K562 (cell line): ENCODE results near the gene CUX1. TPM values are rescaled to one million over a fixed set of nuclear protein-coding genes. Genes with fewer than 3 reads are reported as not detected.
A peak's percentile ranks its signal among the peaks of the same experiment; 100 is the strongest.
"Not testable (repeated sequence)": the region's sequence is repeated elsewhere in the genome, so short reads cannot be mapped to it uniquely, and the experiment has no call there.

Source experiments
- ATAC-seq: fragments of 200-7000 bp; cut with Tn5 transposase; 3 replicates; pipeline ENCODE4 v1.9.1; 2020; ENCODE audit warnings: moderate library complexity
- BruUV-seq: library from RNA; stranded (reverse); fragments of 400-500 nt; replicated peaks from 2 replicates; lab custom pipeline; 2021; lab: Mats Ljungman, UMichigan
- CTCF ChIA-PET: fragments of 300-600 bp; formaldehyde crosslinking; extraction: SDS; loops from one replicate; lab custom pipeline; 2021; ENCODE audit warnings: low intra/inter-chr PET ratio; lab: Yijun Ruan, JAX
- POLR2A ChIA-PET: fragments of 300-600, 350-650 bp; sonication (Branson Sonifier 250); formaldehyde crosslinking; extraction: SDS; loops from one replicate; lab custom pipeline; 2021; ENCODE audit warnings: antibody characterized with exemption, inconsistent platforms; lab: Yijun Ruan, JAX
- DNase-seq, 4 experiments: peaks; one replicate each; pipeline versions ENCODE4 v3.0.0 to v3.0.0-alpha.2; 2011 to 2018; ENCODE audit warnings: low spot score in 3 of 4, mixed read lengths in 3 of 4; ENCODE audit errors: extremely low read depth in 1 of 4
- FAIRE-seq: peaks from 2 replicates; lab custom pipeline; 2011; peaks lifted over from hg19 to GRCh38; lab: Jason Lieb, UNC
- H2AFZ ChIP-seq: 2 replicates; pipeline ENCODE4 v1.6.0; 2011; ENCODE audit warnings: low read depth, low read length, control low read depth, inconsistent platforms
- H3K27ac ChIP-seq: fragments of 200-600 bp; 3 replicates; pipeline ENCODE4 v1.8.0; 2011; ENCODE audit warnings: low read depth, mild to moderate bottlenecking, control low read depth, inconsistent platforms, low read length, moderate library complexity, mixed read lengths; ENCODE audit errors: extremely low read depth
- H3K27me3 ChIP-seq, 2 experiments: fragments of 300-600 bp in 1 of 2; 2 replicates in 1 of 2; 3 replicates in 1 of 2; pipeline versions ENCODE4 v1.6.0 to v1.8.0; 2011; ENCODE audit warnings: inconsistent platforms in 2 of 2, low read length in 2 of 2, mild to moderate bottlenecking in 1 of 2, mixed read lengths in 1 of 2, moderate library complexity in 1 of 2; ENCODE audit not compliant: control insufficient read depth in 2 of 2, insufficient read depth in 2 of 2
- H3K36me3 ChIP-seq: fragments of 300-600 bp; 3 replicates; pipeline ENCODE4 v1.8.0; 2011; ENCODE audit warnings: mild to moderate bottlenecking, low read length, inconsistent platforms; ENCODE audit not compliant: control insufficient read depth, insufficient read depth
- H3K4me1 ChIP-seq, 2 experiments: fragments of 200-600 bp in 1 of 2; replicated peaks in 1 of 2; 2 replicates in 1 of 2; 3 replicates in 1 of 2; pipeline versions ENCODE4 v1.5.1 to v1.8.0; 2011; ENCODE audit warnings: inconsistent platforms in 2 of 2, low read length in 2 of 2, mild to moderate bottlenecking in 1 of 2, mixed read lengths in 1 of 2, moderate library complexity in 1 of 2; ENCODE audit not compliant: control insufficient read depth in 2 of 2, insufficient read depth in 2 of 2
- H3K4me2 ChIP-seq: 2 replicates; pipeline ENCODE4 v1.6.1; 2011; ENCODE audit warnings: low read length, control low read depth, inconsistent platforms, mixed read lengths; ENCODE audit not compliant: insufficient read depth
- H3K4me3 ChIP-seq: fragments of 200-600 bp; sonication (generic), shearing (Covaris generic); 2 replicates; pipeline ENCODE4 v1.5.1; 2016; ENCODE audit warnings: control low read depth, inconsistent platforms
- H3K79me2 ChIP-seq: fragments of 200-600 bp; 3 replicates; pipeline ENCODE4 v1.8.0; 2011; ENCODE audit warnings: low read length, inconsistent platforms; ENCODE audit not compliant: control insufficient read depth, insufficient read depth
- H3K9ac ChIP-seq, 2 experiments: 2 replicates each; pipeline versions ENCODE4 v1.6.0 to v1.6.1; 2011; ENCODE audit warnings: low read depth in 2 of 2, low read length in 2 of 2, control low read depth in 1 of 2, inconsistent platforms in 1 of 2, mild to moderate bottlenecking in 1 of 2, mixed read lengths in 1 of 2; ENCODE audit not compliant: insufficient read depth in 1 of 2
- H3K9me1 ChIP-seq: one replicate; pipeline ENCODE4 v1.6.0; 2011; ENCODE audit warnings: inconsistent platforms, mild to moderate bottlenecking, low read length, moderate library complexity; ENCODE audit not compliant: control insufficient read depth, insufficient read depth
- H3K9me3 ChIP-seq: replicated peaks from 2 replicates; pipeline ENCODE4 v1.5.1; 2011; ENCODE audit warnings: low read depth, low read length, inconsistent platforms; ENCODE audit not compliant: control insufficient read depth, insufficient read depth
- H4K20me1 ChIP-seq: replicated peaks from 2 replicates; pipeline ENCODE4 v1.6.1; 2011; ENCODE audit warnings: low read length, inconsistent platforms, mixed read lengths; ENCODE audit not compliant: control insufficient read depth, insufficient read depth
- ETS1 ChIP-seq: conservative IDR thresholded peaks from 2 replicates; pipeline ENCODE4 v1.6.1; 2011; ENCODE audit warnings: low read depth, mild to moderate bottlenecking, low read length; ENCODE audit not compliant: control insufficient read depth
- ZNF311 ChIP-seq: fragments of 250-450 bp; sonication (Bioruptor Pico); IDR thresholded peaks from 2 replicates; pipeline ENCODE4 v1.4.0; 2020; ENCODE audit warnings: mild to moderate bottlenecking, moderate library complexity
- WGBS: fragments of 100-300 bp; shearing (Covaris generic); methylation state at CpG from one replicate; pipeline ENCODE4 v1.1.6; 2016; ENCODE audit warnings: low coverage, mixed read lengths; ENCODE audit not compliant: insufficient coverage; ENCODE audit errors: missing lambda C conversion rate; 5-methylcytosine and 5-hydroxymethylcytosine counted together
- in situ Hi-C: fragments of 300-500 bp; cut with MboI; formaldehyde crosslinking; loops from 4 replicates; pipeline ENCODE4 v1.15.0; 2018; ENCODE audit warnings: inconsistent platforms, mixed read lengths
- intact Hi-C: fragments of 100-400 bp; cut with micrococcal nuclease; formaldehyde crosslinking; loops from 2 replicates; pipeline ENCODE4 v1.14.2; 2022
- polyA plus RNA-seq, 8 experiments: library from polyadenylated mRNA; depleted of rRNA in 4 of 8; stranded (reverse) in 5 of 8; unstranded in 3 of 8; fragments of >200 nt; fragmentation: Nextera tagmentation in 2 of 8; fragmentation: Illumina TruSeq in 1 of 8; extraction: Ambion mirVana in 2 of 8; extraction: Trizol in 1 of 8; gene quantifications; 2 replicates each; pipeline versions ENCODE4 v1.2.1 to v1.2.3, GENCODE V29; 2011 to 2014; ENCODE audit warnings: inconsistent platforms in 1 of 8, missing spikeins in 1 of 8
- total RNA-seq, 7 experiments: library from RNA; depleted of rRNA in 6 of 7; stranded (reverse); fragments of >200 nt in 6 of 7; fragmentation: Illumina TruSeq in 2 of 7; extraction: Trizol in 2 of 7; gene quantifications; 2 replicates each; pipeline versions ENCODE4 v1.2.1 to v1.2.3, GENCODE V29; 2011 to 2021; ENCODE audit warnings: low replicate concordance in 1 of 7
- TF ChIP-seq, protein P1 (sequence below), 2 experiments: IDR thresholded peaks; 2 replicates each; pipeline ENCODE4 v1.6.1; 2011; ENCODE audit warnings: borderline replicate concordance in 1 of 2, control low read depth in 1 of 2, low read depth in 1 of 2, low read length in 1 of 2, mild to moderate bottlenecking in 1 of 2, mixed read lengths in 1 of 2, moderate library complexity in 1 of 2; ENCODE audit not compliant: insufficient read depth in 1 of 2, insufficient read length in 1 of 2, poor library complexity in 1 of 2, severe bottlenecking in 1 of 2; ENCODE audit errors: extremely low read depth in 1 of 2
- TF ChIP-seq, protein P2 (sequence below), 2 experiments: fragments of 450-650 bp; conservative IDR thresholded peaks; 2 replicates each; pipeline ENCODE4 v1.6.1; 2017; ENCODE audit warnings: mild to moderate bottlenecking in 2 of 2, moderate library complexity in 2 of 2
- TF ChIP-seq, protein P3 (sequence below): sonication (generic); formaldehyde crosslinking; IDR thresholded peaks from 2 replicates; pipeline ENCODE4 v1.8.1; 2023; ENCODE audit warnings: mild to moderate bottlenecking, missing genetic modification reagents

Gene CUX1
- total and polyA plus RNA-seq, 9 of the 15 experiments (the other 6 are each of a cell fraction or from before 2014, with no cell fraction given) = 3.6 to 55.3 (median 25.2) TPM

DNA sequence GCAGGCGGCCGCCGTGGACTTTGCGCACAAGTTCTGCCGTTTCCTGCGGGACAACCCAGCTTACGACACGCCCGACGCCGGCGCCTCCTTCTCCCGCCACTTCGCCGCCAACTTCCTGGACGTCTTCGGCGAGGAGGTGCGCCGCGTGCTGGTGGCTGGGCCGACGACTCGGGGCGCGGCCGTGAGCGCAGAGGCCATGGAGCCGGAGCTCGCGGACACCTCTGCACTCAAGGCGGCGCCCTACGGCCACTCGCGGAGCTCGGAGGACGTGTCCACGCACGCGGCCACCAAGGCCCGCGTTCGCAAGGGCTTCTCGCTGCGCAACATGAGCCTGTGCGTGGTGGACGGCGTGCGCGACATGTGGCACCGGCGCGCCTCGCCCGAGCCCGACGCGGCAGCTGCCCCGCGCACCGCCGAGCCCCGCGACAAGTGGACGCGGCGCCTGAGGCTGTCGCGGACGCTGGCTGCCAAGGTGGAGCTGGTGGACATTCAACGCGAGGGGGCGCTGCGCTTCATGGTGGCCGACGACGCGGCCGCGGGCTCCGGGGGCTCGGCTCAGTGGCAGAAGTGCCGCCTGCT is 483.3 kb downstream of the CUX1 start:
- no peaks in the 10 kb centered on the region for H3K79me2 ChIP-seq
- ChIA-PET POLR2A (no interaction called here), CTCF (no interaction called here)
- no peaks in the 10 kb centered on the region for H3K9me1 ChIP-seq
- in situ Hi-C loops (loop anchor here (25.0 kb wide), 1 partner anchor 362 kb away; the partner anchor contains the start of genes POLR2J2 and SPDYE2B), intact Hi-C loops (no loop called here)
- peaks cover 46 to 89% of the 10 kb centered on the region in 2 experiments; a peak in 4 of 5 replicates for H3K27me3 ChIP-seq
- no TSS peak for BruUV-seq
- H2AFZ ChIP-seq = no peak overlapping the region
- no peak overlapping the region for H3K4me3 ChIP-seq
- WGBS = 76% methylated on average over 46 of the region's 84 CpGs
- no peaks in the 10 kb centered on the region for H3K36me3 ChIP-seq
- TF ChIP-seq ZNF311 (no peak), ETS1 (no peak)
- TF ChIP-seq, protein P1, sequence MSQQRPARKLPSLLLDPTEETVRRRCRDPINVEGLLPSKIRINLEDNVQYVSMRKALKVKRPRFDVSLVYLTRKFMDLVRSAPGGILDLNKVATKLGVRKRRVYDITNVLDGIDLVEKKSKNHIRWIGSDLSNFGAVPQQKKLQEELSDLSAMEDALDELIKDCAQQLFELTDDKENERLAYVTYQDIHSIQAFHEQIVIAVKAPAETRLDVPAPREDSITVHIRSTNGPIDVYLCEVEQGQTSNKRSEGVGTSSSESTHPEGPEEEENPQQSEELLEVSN (IDR thresholded peaks at IDR 0.05; ENCODE audit: borderline replicate concordance in 1 of 2, extremely low read depth in 1 of 2, insufficient read depth in 1 of 2, insufficient read length in 1 of 2, low read depth in 1 of 2, low read length in 1 of 2, poor library complexity in 1 of 2, severe bottlenecking in 1 of 2) = peak in 1 of 2 experiments; percentile 50
- TF ChIP-seq, protein P2, sequence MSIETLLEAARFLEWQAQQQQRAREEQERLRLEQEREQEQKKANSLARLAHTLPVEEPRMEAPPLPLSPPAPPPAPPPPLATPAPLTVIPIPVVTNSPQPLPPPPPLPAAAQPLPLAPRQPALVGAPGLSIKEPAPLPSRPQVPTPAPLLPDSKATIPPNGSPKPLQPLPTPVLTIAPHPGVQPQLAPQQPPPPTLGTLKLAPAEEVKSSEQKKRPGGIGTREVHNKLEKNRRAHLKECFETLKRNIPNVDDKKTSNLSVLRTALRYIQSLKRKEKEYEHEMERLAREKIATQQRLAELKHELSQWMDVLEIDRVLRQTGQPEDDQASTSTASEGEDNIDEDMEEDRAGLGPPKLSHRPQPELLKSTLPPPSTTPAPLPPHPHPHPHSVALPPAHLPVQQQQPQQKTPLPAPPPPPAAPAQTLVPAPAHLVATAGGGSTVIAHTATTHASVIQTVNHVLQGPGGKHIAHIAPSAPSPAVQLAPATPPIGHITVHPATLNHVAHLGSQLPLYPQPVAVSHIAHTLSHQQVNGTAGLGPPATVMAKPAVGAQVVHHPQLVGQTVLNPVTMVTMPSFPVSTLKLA (conservative IDR thresholded peaks at IDR 0.05) = no peak
- TF ChIP-seq, protein P3, sequence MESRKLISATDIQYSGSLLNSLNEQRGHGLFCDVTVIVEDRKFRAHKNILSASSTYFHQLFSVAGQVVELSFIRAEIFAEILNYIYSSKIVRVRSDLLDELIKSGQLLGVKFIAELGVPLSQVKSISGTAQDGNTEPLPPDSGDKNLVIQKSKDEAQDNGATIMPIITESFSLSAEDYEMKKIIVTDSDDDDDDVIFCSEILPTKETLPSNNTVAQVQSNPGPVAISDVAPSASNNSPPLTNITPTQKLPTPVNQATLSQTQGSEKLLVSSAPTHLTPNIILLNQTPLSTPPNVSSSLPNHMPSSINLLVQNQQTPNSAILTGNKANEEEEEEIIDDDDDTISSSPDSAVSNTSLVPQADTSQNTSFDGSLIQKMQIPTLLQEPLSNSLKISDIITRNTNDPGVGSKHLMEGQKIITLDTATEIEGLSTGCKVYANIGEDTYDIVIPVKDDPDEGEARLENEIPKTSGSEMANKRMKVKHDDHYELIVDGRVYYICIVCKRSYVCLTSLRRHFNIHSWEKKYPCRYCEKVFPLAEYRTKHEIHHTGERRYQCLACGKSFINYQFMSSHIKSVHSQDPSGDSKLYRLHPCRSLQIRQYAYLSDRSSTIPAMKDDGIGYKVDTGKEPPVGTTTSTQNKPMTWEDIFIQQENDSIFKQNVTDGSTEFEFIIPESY (CRISPR knock-in tag) = peak; percentile 79; the same call in 1 of the 2 replicates
- FAIRE-seq = no peak
- no peaks in the 10 kb centered on the region for H3K9me3 ChIP-seq
- no peak for ATAC-seq
- H3K27ac ChIP-seq = no peak overlapping the region
- DNase-seq = no peak
- H3K4me2 ChIP-seq = no peak overlapping the region
- H3K9ac ChIP-seq = no peak overlapping the region
- H3K4me1 ChIP-seq = peaks cover 0 to 20% of the 10 kb centered on the region in 2 experiments; a peak in 2 of 5 replicates
- peaks cover 4% of the 10 kb centered on the region; the same call in 1 of the 2 replicates for H4K20me1 ChIP-seq

GRCh38 chr7:102301367-102301766 is 483.9 kb downstream of the CUX1 start:
- H3K9me3 ChIP-seq, H3K79me2 ChIP-seq, intact Hi-C loops, BruUV-seq, H3K36me3 ChIP-seq, H3K9me1 ChIP-seq, DNase-seq, FAIRE-seq, H4K20me1 ChIP-seq, H3K9ac ChIP-seq, ATAC-seq, H3K4me2 ChIP-seq, H3K27ac ChIP-seq, H3K4me3 ChIP-seq, H2AFZ ChIP-seq, POLR2A ChIA-PET, CTCF ChIA-PET: not testable (repeated sequence)
- Histone ChIP-seq H3K4me1 (peaks cover 0 to 20% of the 10 kb centered on the region in 2 experiments; a peak in 2 of 5 replicates), H3K27me3 (peaks cover 43 to 87% of the 10 kb centered on the region in 2 experiments; a peak in 4 of 5 replicates)
- 21% methylated on average over 14 of the region's 14 CpGs for WGBS
- in situ Hi-C loops = loop anchor here (25.0 kb wide), 1 partner anchor 361 kb away; the partner anchor contains the start of genes POLR2J2 and SPDYE2B
